WTC11 (cell line): ENCODE measurements around the gene POSTN. TPM values are rescaled to one million over a fixed set of nuclear protein-coding genes. Genes with fewer than 3 reads are reported as not detected.

Experiments used
- ATAC-seq: fragments of 200-7000 bp; cut with Tn5 transposase; 2 replicates; pipeline ENCODE4 v1.10.0; 2021; ENCODE audit warnings: mild to moderate bottlenecking, moderate library complexity
- CTCF ChIA-PET: fragments of 300-600 bp; sonication (Branson Sonifier 250); formaldehyde crosslinking; loops from one replicate; lab custom pipeline; 2021; ENCODE audit warnings: antibody characterized with exemption; lab: Charles Lee
- POLR2A ChIA-PET: fragments of 350-600 bp; sonication (Branson Sonifier 250); formaldehyde crosslinking; loops from one replicate; lab custom pipeline; 2021; ENCODE audit warnings: antibody characterized with exemption; lab: Charles Lee
- DNase-seq: peaks from one replicate; pipeline ENCODE4 v3.0.0; 2021; ENCODE audit warnings: low spot score
- H3K27ac Mint-ChIP-seq: 2 replicates; pipeline ENCODE4 v1.8.0; 2021; ENCODE audit warnings: mixed read lengths
- H3K27me3 Mint-ChIP-seq: 2 replicates; pipeline ENCODE4 v1.8.0; 2021; ENCODE audit warnings: low read depth, mild to moderate bottlenecking, moderate library complexity, mixed read lengths
- H3K36me3 Mint-ChIP-seq: 2 replicates; pipeline ENCODE4 v1.8.0; 2021; ENCODE audit warnings: mixed read lengths
- H3K4me1 Mint-ChIP-seq: 2 replicates; pipeline ENCODE4 v1.8.0; 2022; ENCODE audit warnings: mixed read lengths
- H3K4me3 Mint-ChIP-seq: 2 replicates; pipeline ENCODE4 v1.8.0; 2021; ENCODE audit warnings: mild to moderate bottlenecking, moderate library complexity, mixed read lengths
- H3K9me3 Mint-ChIP-seq: 2 replicates; pipeline ENCODE4 v1.8.0; 2021; ENCODE audit warnings: mixed read lengths
- ARID4B ChIP-seq: sonication (generic); formaldehyde crosslinking; IDR thresholded peaks from 2 replicates; pipeline ENCODE4 v1.8.0; 2023; ENCODE audit warnings: missing genetic modification reagents, mild to moderate bottlenecking, borderline replicate concordance
- CBFB ChIP-seq: sonication (generic); formaldehyde crosslinking; IDR thresholded peaks from 2 replicates; pipeline ENCODE4 v1.8.1; 2022; ENCODE audit warnings: mild to moderate bottlenecking, low read depth, missing genetic modification reagents
- ELF4 ChIP-seq: sonication (generic); formaldehyde crosslinking; IDR thresholded peaks from 2 replicates; pipeline ENCODE4 v1.8.1; 2022; ENCODE audit warnings: low read depth, mild to moderate bottlenecking, moderate library complexity, missing genetic modification reagents
- FOXJ3 ChIP-seq: sonication (generic); formaldehyde crosslinking; IDR thresholded peaks from 2 replicates; pipeline ENCODE4 v1.9.0; 2021; ENCODE audit warnings: missing genetic modification reagents, mild to moderate bottlenecking, borderline replicate concordance
- FOXK1 ChIP-seq: sonication (generic); formaldehyde crosslinking; IDR thresholded peaks from 2 replicates; pipeline ENCODE4 v1.8.0; 2022; ENCODE audit warnings: mild to moderate bottlenecking, moderate library complexity, missing genetic modification reagents
- HMGXB4 ChIP-seq: sonication (generic); formaldehyde crosslinking; IDR thresholded peaks from 2 replicates; pipeline ENCODE4 v1.8.1; 2023; ENCODE audit warnings: mild to moderate bottlenecking, moderate library complexity, missing genetic modification reagents
- IRF1 ChIP-seq: sonication (generic); formaldehyde crosslinking; IDR thresholded peaks from 2 replicates; pipeline ENCODE4 v1.8.0; 2023; ENCODE audit warnings: missing genetic modification reagents
- JAZF1 ChIP-seq: fragments of 250-450 bp; sonication (Bioruptor Pico); IDR thresholded peaks from 2 replicates; pipeline ENCODE4 v1.9.0; 2021; ENCODE audit warnings: moderate library complexity, mild to moderate bottlenecking, inconsistent platforms
- MAX ChIP-seq: sonication (generic); formaldehyde crosslinking; IDR thresholded peaks from 2 replicates; pipeline ENCODE4 v1.8.0; 2022; ENCODE audit warnings: mild to moderate bottlenecking, missing genetic modification reagents
- MYBL2 ChIP-seq: sonication (generic); formaldehyde crosslinking; IDR thresholded peaks from 2 replicates; pipeline ENCODE4 v1.8.1; 2023; ENCODE audit warnings: mild to moderate bottlenecking, moderate library complexity, missing genetic modification reagents
- NFE2L1 ChIP-seq: sonication (generic); formaldehyde crosslinking; IDR thresholded peaks from 2 replicates; pipeline ENCODE4 v1.8.1; 2023; ENCODE audit warnings: missing genetic modification reagents
- NR1H2 ChIP-seq: sonication (generic); formaldehyde crosslinking; IDR thresholded peaks from 2 replicates; pipeline ENCODE4 v1.9.0; 2021; ENCODE audit warnings: mild to moderate bottlenecking, moderate library complexity, missing genetic modification reagents
- NR3C1 ChIP-seq: sonication (generic); formaldehyde crosslinking; conservative IDR thresholded peaks from 2 replicates; pipeline ENCODE4 v1.8.1; 2023; ENCODE audit warnings: low read depth, mild to moderate bottlenecking, missing genetic modification reagents
- SMAD4 ChIP-seq: sonication (generic); formaldehyde crosslinking; IDR thresholded peaks from 2 replicates; pipeline ENCODE4 v1.8.0; 2022; ENCODE audit warnings: mild to moderate bottlenecking, missing genetic modification reagents
- STAT6 ChIP-seq: sonication (generic); formaldehyde crosslinking; conservative IDR thresholded peaks from 2 replicates; pipeline ENCODE4 v1.8.1; 2023; ENCODE audit warnings: mild to moderate bottlenecking, low read depth, missing genetic modification reagents, moderate library complexity
- USF1 ChIP-seq: sonication (generic); formaldehyde crosslinking; IDR thresholded peaks from 2 replicates; pipeline ENCODE4 v1.8.0; 2022; ENCODE audit warnings: mild to moderate bottlenecking, missing genetic modification reagents
- USF2 ChIP-seq: sonication (generic); formaldehyde crosslinking; IDR thresholded peaks from 2 replicates; pipeline ENCODE4 v1.8.1; 2023; ENCODE audit warnings: mild to moderate bottlenecking, missing genetic modification reagents, moderate library complexity
- ZNF219 ChIP-seq: sonication (generic); formaldehyde crosslinking; IDR thresholded peaks from 2 replicates; pipeline ENCODE4 v1.8.0; 2023; ENCODE audit warnings: missing genetic modification reagents, mild to moderate bottlenecking, borderline replicate concordance
- ZNF232 ChIP-seq: sonication (generic); formaldehyde crosslinking; IDR thresholded peaks from 2 replicates; pipeline ENCODE4 v1.8.0; 2022; ENCODE audit warnings: mild to moderate bottlenecking, missing genetic modification reagents
- ZNF425 ChIP-seq: fragments of 250-450 bp; sonication (Bioruptor Pico); conservative IDR thresholded peaks from 2 replicates; pipeline ENCODE4 v1.9.0; 2021; ENCODE audit warnings: mild to moderate bottlenecking
- ZNF671 ChIP-seq: fragments of 250-450 bp; sonication (Bioruptor Pico); IDR thresholded peaks from 2 replicates; pipeline ENCODE4 v1.8.0; 2021; ENCODE audit warnings: mild to moderate bottlenecking
- total RNA-seq: library from RNA; stranded (reverse); gene quantifications from 3 replicates; pipeline ENCODE4 v1.2.3, GENCODE V29; 2021

Gene POSTN
- total RNA-seq, 1 experiment from 2014 or later = 0.70 TPM

GRCh38 chr13:37613236-37613635 lies 14.7 kb upstream of the POSTN start (continued):
- TF ChIP-seq ELF4 (CRISPR knock-in tag) = no peak
- TF ChIP-seq ZNF219 = no peak
- no peak for TF ChIP-seq USF1
- TF ChIP-seq ZNF425 (CRISPR knock-in tag) = no peak
- TF ChIP-seq MAX (CRISPR knock-in tag) = no peak
- TF ChIP-seq FOXK1 (CRISPR knock-in tag) = no peak
- no peak for TF ChIP-seq CBFB (CRISPR knock-in tag)

GRCh38 chr13:37608750-37609339 lies 10.3 kb upstream of the POSTN start:
- Mint-ChIP-seq H3K4me3 (no peak overlapping the region), H3K36me3 (no peaks in the 10 kb centered on the region), H3K27me3 (no peaks in the 10 kb centered on the region), H3K4me1 (peaks cover 7% of the 10 kb centered on the region; the same call in 1 of the 2 replicates), H3K27ac (no peak overlapping the region), H3K9me3 (peaks cover 13% of the 10 kb centered on the region; the same call in 1 of the 2 replicates)
- ChIA-PET CTCF (no interaction called here), POLR2A (no interaction called here)
- DNase-seq (no peak), ATAC-seq (no peak)
- no peak for TF ChIP-seq STAT6 (CRISPR knock-in tag)
- no peak for TF ChIP-seq USF2 (CRISPR knock-in tag)
- TF ChIP-seq ZNF232 (CRISPR knock-in tag) = no peak
- TF ChIP-seq SMAD4 (CRISPR knock-in tag) = no peak
- no peak for TF ChIP-seq NR3C1 (CRISPR knock-in tag)
- no peak for TF ChIP-seq NFE2L1
- no peak for TF ChIP-seq IRF1 (CRISPR knock-in tag)
- no peak for TF ChIP-seq NR1H2 (CRISPR knock-in tag)
- no peak for TF ChIP-seq HMGXB4 (CRISPR knock-in tag)
- no peak for TF ChIP-seq FOXJ3 (CRISPR knock-in tag)
- TF ChIP-seq JAZF1 (CRISPR knock-in tag) = no peak
- TF ChIP-seq MYBL2 = no peak
- TF ChIP-seq ZNF671 (CRISPR knock-in tag) = no peak
- no peak for TF ChIP-seq ARID4B
